GM18907 (cell line): Measurements from ENCODE around the gene OPCML.

Experiments
- ATAC-seq: cut with Tn5 transposase; IDR thresholded peaks from one replicate; pipeline ENCODE4 v1.9.1; 2021; ENCODE audit warnings: mild to moderate bottlenecking, moderate library complexity; ENCODE audit not compliant: unreplicated experiment

OPCML gene

GRCh38 chr11:133541021-133541719 lies 8.9 kb upstream of the OPCML start:
- no peak for ATAC-seq

GRCh38 chr11:133536198-133536597 lies 3.9 kb upstream of the OPCML start:
- no peak for ATAC-seq

- ATAC-seq: no peak
These were observed 904 bp upstream of the OPCML start for GRCh38 chr11:133533205-133533604.

- ATAC-seq: no peak
These were observed 843 bp downstream of the OPCML start for GRCh38 chr11:133531458-133531857.

GRCh38 chr11:133530501-133530835 lies 1.8 kb downstream of the OPCML start:
- ATAC-seq: no peak

- no peak for ATAC-seq
These were observed 2.3 kb downstream of the OPCML start for GRCh38 chr11:133529807-133530500.

- ATAC-seq: no peak
These were observed 5.5 kb downstream of the OPCML start for GRCh38 chr11:133526790-133527189.

- no peak for ATAC-seq
These were observed 6.3 kb downstream of the OPCML start for GRCh38 chr11:133525976-133526375.

- ATAC-seq: no peak
These were observed 7.8 kb downstream of the OPCML start for GRCh38 chr11:133524488-133524887.

GRCh38 chr11:133522344-133522743 lies 10.0 kb downstream of the OPCML start:
- ATAC-seq: no peak

GRCh38 chr11:133521502-133521901 lies 10.8 kb downstream of the OPCML start:
- ATAC-seq: no peak

GRCh38 chr11:133520707-133521106 lies 11.6 kb downstream of the OPCML start:
- no peak for ATAC-seq

GRCh38 chr11:133519560-133519959 lies 12.7 kb downstream of the OPCML start:
- no peak for ATAC-seq

GRCh38 chr11:133518702-133519264 lies 13.5 kb downstream of the OPCML start:
- no peak for ATAC-seq

GRCh38 chr11:133516845-133517244 lies 15.5 kb downstream of the OPCML start:
- no peak for ATAC-seq

- ATAC-seq: no peak
These were observed 17.2 kb downstream of the OPCML start for GRCh38 chr11:133515107-133515506.

- ATAC-seq: no peak
These were observed 22.2 kb downstream of the OPCML start for GRCh38 chr11:133509924-133510697.

- no peak for ATAC-seq
These were observed 23.8 kb downstream of the OPCML start for GRCh38 chr11:133508468-133508867.

- ATAC-seq: no peak
These were observed 25.1 kb downstream of the OPCML start for GRCh38 chr11:133507185-133507584.

GRCh38 chr11:133506551-133507094 lies 25.7 kb downstream of the OPCML start:
- no peak for ATAC-seq

- ATAC-seq: peak; percentile 78
These were observed 26.3 kb downstream of the OPCML start for GRCh38 chr11:133506023-133506422.
